GM12864 (cell line): ENCODE results near the gene TTC32.

ENCODE experiments used
- DNase-seq: peaks from one replicate; pipeline ENCODE4 v3.0.0-alpha.2; 2011; ENCODE audit warnings: low read depth
- H3K4me3 ChIP-seq: 2 replicates; pipeline ENCODE4 v1.5.1; 2011; ENCODE audit warnings: mild to moderate bottlenecking, low read depth, low read length, control low read depth
- TF ChIP-seq, protein P1 (sequence below): IDR thresholded peaks from 2 replicates; pipeline ENCODE4 v1.5.1; 2011; ENCODE audit warnings: low read depth, mild to moderate bottlenecking, moderate library complexity, low read length, control low read depth, inconsistent platforms; ENCODE audit errors: missing control alignments

The TTC32 gene

GRCh38 chr2:19865151-19865550 is 36.6 kb downstream of the TTC32 start:
- no peak overlapping the region for H3K4me3 ChIP-seq
- TF ChIP-seq, protein P1, sequence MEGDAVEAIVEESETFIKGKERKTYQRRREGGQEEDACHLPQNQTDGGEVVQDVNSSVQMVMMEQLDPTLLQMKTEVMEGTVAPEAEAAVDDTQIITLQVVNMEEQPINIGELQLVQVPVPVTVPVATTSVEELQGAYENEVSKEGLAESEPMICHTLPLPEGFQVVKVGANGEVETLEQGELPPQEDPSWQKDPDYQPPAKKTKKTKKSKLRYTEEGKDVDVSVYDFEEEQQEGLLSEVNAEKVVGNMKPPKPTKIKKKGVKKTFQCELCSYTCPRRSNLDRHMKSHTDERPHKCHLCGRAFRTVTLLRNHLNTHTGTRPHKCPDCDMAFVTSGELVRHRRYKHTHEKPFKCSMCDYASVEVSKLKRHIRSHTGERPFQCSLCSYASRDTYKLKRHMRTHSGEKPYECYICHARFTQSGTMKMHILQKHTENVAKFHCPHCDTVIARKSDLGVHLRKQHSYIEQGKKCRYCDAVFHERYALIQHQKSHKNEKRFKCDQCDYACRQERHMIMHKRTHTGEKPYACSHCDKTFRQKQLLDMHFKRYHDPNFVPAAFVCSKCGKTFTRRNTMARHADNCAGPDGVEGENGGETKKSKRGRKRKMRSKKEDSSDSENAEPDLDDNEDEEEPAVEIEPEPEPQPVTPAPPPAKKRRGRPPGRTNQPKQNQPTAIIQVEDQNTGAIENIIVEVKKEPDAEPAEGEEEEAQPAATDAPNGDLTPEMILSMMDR, result no peak
- no peak for DNase-seq

GRCh38 chr2:19864381-19864780 is 37.4 kb downstream of the TTC32 start:
- no peak for DNase-seq
- TF ChIP-seq, protein P1, result no peak
- no peak overlapping the region for H3K4me3 ChIP-seq

DNA sequence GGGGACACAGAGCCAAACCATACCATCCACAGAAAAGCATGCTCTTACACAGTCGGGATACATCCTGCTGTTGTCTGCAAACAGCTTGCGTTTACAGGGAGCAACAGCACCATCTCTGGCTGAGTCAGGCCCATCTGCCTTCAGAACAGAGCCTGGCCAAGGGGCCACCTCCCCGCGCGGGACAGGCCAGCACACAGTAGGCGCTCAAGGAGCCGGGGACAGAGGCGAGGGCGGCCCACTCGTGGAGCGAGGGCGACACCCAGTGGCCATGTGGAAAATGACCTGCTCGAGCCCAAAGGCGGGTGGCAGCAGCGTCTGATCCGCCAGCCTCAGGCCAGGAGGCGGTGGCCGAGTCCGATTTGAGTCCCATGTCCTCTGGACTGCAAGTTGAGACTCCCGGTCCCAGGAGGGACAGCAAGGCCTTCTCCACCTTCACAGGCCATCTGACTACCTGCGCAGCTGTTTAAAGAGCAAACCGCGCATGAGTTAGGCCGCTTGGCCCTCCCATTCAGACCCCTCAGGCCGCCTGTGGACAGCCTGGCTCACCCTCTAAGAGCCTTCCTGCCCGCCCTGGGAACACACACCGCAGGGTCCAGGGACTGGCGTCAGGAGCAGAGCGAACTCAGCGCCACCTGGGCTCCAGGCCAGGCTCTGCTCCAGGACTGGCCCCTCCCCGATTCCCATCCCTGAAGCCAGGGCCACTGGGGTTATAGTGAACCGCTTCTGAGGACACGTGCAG is 38.3 kb downstream of the TTC32 start:
- no peak for DNase-seq
- TF ChIP-seq, protein P1, result peak; percentile 89
- no peak overlapping the region for H3K4me3 ChIP-seq

- no peak for DNase-seq
- H3K4me3 ChIP-seq, result no peak overlapping the region
- TF ChIP-seq, protein P1, result no peak
These were observed 40.0 kb downstream of the TTC32 start for GRCh38 chr2:19861813-19862212.

DNA sequence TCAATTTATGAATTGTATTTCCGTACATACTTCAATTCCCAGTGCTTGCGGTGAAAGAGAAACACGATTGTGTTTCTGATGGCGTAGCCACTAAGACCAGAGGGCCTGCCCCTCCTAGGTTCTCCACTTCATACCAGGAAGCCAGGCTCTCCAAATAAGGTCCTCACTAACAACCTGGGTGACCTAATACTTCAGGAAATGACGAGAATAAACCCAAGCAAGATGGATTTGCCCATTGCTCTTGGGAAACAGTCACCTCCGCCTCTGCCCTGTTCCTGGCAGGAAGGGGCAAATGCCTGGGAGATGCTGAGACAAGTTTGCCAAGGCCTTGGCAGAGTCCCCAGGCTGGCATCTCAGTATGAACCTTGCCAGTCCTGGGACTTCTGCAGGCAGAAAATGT is 41.8 kb downstream of the TTC32 start:
- no peak overlapping the region for H3K4me3 ChIP-seq
- TF ChIP-seq, protein P1, result no peak
- no peak for DNase-seq

GRCh38 chr2:19859565-19859964 is 42.2 kb downstream of the TTC32 start:
- TF ChIP-seq, protein P1, result no peak
- H3K4me3 ChIP-seq, result no peak overlapping the region
- DNase-seq, result no peak

DNA sequence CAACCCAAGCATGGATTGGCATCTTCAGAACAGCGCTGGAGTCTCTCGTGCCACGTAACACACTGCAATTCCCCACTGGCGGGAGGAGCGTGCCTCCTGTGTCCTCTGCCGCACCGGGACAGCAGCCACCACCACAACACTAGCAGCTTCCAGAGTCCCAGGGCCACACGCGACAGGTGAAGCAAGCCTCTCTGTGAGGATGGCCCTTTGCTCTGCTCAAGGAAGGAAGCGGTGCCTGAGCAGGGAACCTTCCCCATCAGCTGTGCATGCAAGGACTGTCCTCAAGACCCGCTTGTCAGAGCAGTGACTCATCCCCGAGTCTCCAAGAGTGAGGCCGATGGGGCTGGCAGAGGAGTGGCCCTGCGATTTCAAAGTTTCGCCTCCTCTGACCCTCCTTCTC is 44.0 kb downstream of the TTC32 start:
- TF ChIP-seq, protein P1, result no peak
- no peak overlapping the region for H3K4me3 ChIP-seq
- DNase-seq, result no peak
